ENCODE results near the gene SLC25A47. TPM values are rescaled to one million over a fixed set of nuclear protein-coding genes. Genes with fewer than 3 reads are reported as not detected.

SLC25A47 gene
- total and polyA plus RNA-seq, 2 of the 4 experiments (the other 2 are of a cell fraction), result not detected

GRCh38 chr14:100286484-100287191 lies 36.5 kb upstream of the SLC25A47 start:
- Histone ChIP-seq H3K4me3 (ENCODE audit: insufficient read depth, low read depth, low read length) (no peak overlapping the region), H2BK20ac (ENCODE audit: low read depth, low read length) (no peak overlapping the region), H3K27me3 (ENCODE audit: control insufficient read depth, insufficient read depth, low read length) (no peaks in the 10 kb centered on the region), H4K8ac (ENCODE audit: low read depth in 2 of 2, low read length in 2 of 2) (no peak overlapping the region; a peak in 1 of 4 replicates), H2BK120ac (ENCODE audit: low read depth, low read length) (no peak overlapping the region), H3K9ac (ENCODE audit: low read depth, low read length) (no peak overlapping the region), H2BK15ac (ENCODE audit: low read depth, low read length) (no peak overlapping the region), H4K5ac (ENCODE audit: low read depth, low read length) (no peak overlapping the region), H3K18ac (ENCODE audit: low read depth, low read length) (no peak overlapping the region), H3K4ac (ENCODE audit: low read depth, low read length) (no peak overlapping the region), H2AFZ (replicated peaks; ENCODE audit: low read length, poor library complexity) (no peak overlapping the region), H3K23ac (ENCODE audit: low read depth, low read length) (no peak overlapping the region), H3K79me1 (ENCODE audit: low read depth in 1 of 2, low read length in 2 of 2) (peaks cover 6 to 72% of the 10 kb centered on the region in 2 experiments), H2AK9ac (replicated peaks; ENCODE audit: low read depth, low read length, poor library complexity) (peak overlapping the region; percentile 35), H4K20me1 (ENCODE audit: insufficient read depth, low read length) (peaks cover 12% of the 10 kb centered on the region), H3K9me3 (ENCODE audit: control insufficient read depth, insufficient read depth, low read length) (no peaks in the 10 kb centered on the region), H3K36me3 (ENCODE audit: control insufficient read depth, insufficient read depth, low read length) (peaks cover 34% of the 10 kb centered on the region), H2AK5ac (ENCODE audit: low read depth, low read length) (no peak overlapping the region), H3K27ac (ENCODE audit: insufficient read depth, low read length) (no peak overlapping the region), H2BK5ac (ENCODE audit: low read depth, low read length, poor library complexity, severe bottlenecking) (no peak overlapping the region), H3K4me1 (ENCODE audit: control insufficient read depth, insufficient read depth, low read length) (peaks cover 4% of the 10 kb centered on the region), H3K14ac (replicated peaks; ENCODE audit: low read depth, low read length) (no peak overlapping the region), H3K4me2 (ENCODE audit: low read depth, low read length) (no peak overlapping the region), H4K91ac (ENCODE audit: insufficient read depth, low read depth, low read length) (no peak overlapping the region), H3K56ac (ENCODE audit: extremely low read depth, insufficient read depth, low read length) (no peak overlapping the region), H3K9me1 (ENCODE audit: insufficient read depth, low read length) (peaks cover 7% of the 10 kb centered on the region)
- WGBS, 2 experiments (ENCODE audit: extremely low coverage in 2 of 2, insufficient read length in 1 of 2), result 100% methylated on average over 1 of the region's 10 CpGs; no CpG with 5 or more reads in 1 of the 2 experiments
- POLR2A ChIA-PET (ENCODE audit: unreplicated experiment), result no interaction called here
- dilution Hi-C loops (cut with HindIII; ENCODE audit: low sequenced_read_pairs, unreplicated experiment) (no loop called here), intact Hi-C loops (cut with micrococcal nuclease) (loop anchor here (5.0 kb wide), 1 partner anchor 91 kb away; the partner anchor contains the start of gene WDR25), in situ Hi-C loops (cut with MboI; ENCODE audit: low sequenced_read_pairs) (no loop called here)
- DNase-seq (no peak), ATAC-seq (ENCODE audit: low read depth) (no peak)
- CTCF ChIA-PET, result interaction anchor here (1.1 kb wide), 2 partner anchors 8 to 75 kb away, joined by 3 to 4 read pairs; no protein-coding TSS in a partner anchor
- BruUV-seq (replicated peaks), result no TSS peak
- TF ChIP-seq NFE2L2 (IDR thresholded peaks at IDR 0.05; ENCODE audit: low read depth, low read length) (no peak), MAFK (IDR thresholded peaks at IDR 0.05; ENCODE audit: low read depth, low read length) (no peak), RCOR1 (IDR thresholded peaks at IDR 0.05; ENCODE audit: insufficient replicate concordance, low read length) (no peak), CHD1 (IDR thresholded peaks at IDR 0.05; ENCODE audit: low read depth, low read length) (no peak), CTCF (conservative IDR thresholded peaks at IDR 0.05; ENCODE audit: low read depth, low read length) (no peak), RAD21 (IDR thresholded peaks at IDR 0.05; ENCODE audit: low read length) (no peak), POLR2A (IDR thresholded peaks at IDR 0.05; ENCODE audit: low read depth, low read length) (no peak), MAZ (IDR thresholded peaks at IDR 0.05; ENCODE audit: borderline replicate concordance, low read depth, low read length) (no peak), CEBPB (IDR thresholded peaks at IDR 0.05; ENCODE audit: low read depth, low read length) (no peak), FOS (IDR thresholded peaks at IDR 0.05; ENCODE audit: low read depth, low read length) (no peak), BHLHE40 (IDR thresholded peaks at IDR 0.05; ENCODE audit: low read depth, low read length) (no peak), MXI1 (IDR thresholded peaks at IDR 0.05; ENCODE audit: borderline replicate concordance, low read depth, low read length) (no peak), ELK1 (IDR thresholded peaks at IDR 0.05; ENCODE audit: borderline replicate concordance, low read depth, low read length) (no peak), SMC3 (IDR thresholded peaks at IDR 0.05; ENCODE audit: low read depth, low read length) (no peak)
- TF ChIP-seq, protein P1, sequence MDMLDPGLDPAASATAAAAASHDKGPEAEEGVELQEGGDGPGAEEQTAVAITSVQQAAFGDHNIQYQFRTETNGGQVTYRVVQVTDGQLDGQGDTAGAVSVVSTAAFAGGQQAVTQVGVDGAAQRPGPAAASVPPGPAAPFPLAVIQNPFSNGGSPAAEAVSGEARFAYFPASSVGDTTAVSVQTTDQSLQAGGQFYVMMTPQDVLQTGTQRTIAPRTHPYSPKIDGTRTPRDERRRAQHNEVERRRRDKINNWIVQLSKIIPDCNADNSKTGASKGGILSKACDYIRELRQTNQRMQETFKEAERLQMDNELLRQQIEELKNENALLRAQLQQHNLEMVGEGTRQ (IDR thresholded peaks at IDR 0.05; ENCODE audit: low read depth, low read length), result no peak
